Breast epithelium (tissue), 4 donors: ENCODE data around the gene MDM4. TPM values are rescaled to one million over a fixed set of nuclear protein-coding genes. Genes with fewer than 3 reads are reported as not detected.
"Not testable (repeated sequence)": the region's sequence is repeated elsewhere in the genome, so short reads cannot be mapped to it uniquely, and the experiment has no call there.

Experiments
- DNase-seq, 2 donors: peaks; one replicate each; pipeline ENCODE4 v3.0.0-alpha.2; 2019; ENCODE audit warnings: low spot score in 2 of 2
- H3K27ac ChIP-seq, 2 donors: fragments of 200-600 bp; sonication (generic) in 1 of 2; one replicate each; pipeline ENCODE4 v1.5.1; 2016 to 2019; ENCODE audit warnings: mild to moderate bottlenecking in 1 of 2
- H3K27me3 ChIP-seq, 2 donors: fragments of 200-600 bp; sonication (generic) in 1 of 2; one replicate each; pipeline versions ENCODE4 v1.5.1 to v1.6.0; 2017 to 2019; ENCODE audit warnings: control low read depth in 1 of 2, mild to moderate bottlenecking in 1 of 2
- H3K36me3 ChIP-seq: fragments of 200-600 bp; one replicate; pipeline ENCODE4 v1.5.1; 2019
- H3K4me1 ChIP-seq, 2 donors: fragments of 200-600 bp; sonication (generic); one replicate each; pipeline ENCODE4 v1.5.1; 2016 to 2019; ENCODE audit warnings: control low read depth in 1 of 2
- H3K4me3 ChIP-seq, 3 donors: fragments of 200-600 bp; sonication (generic); 1 replicate in 2 of 3; 2 replicates in 1 of 3; pipeline ENCODE4 v1.5.1; 2016 to 2019; ENCODE audit warnings: mild to moderate bottlenecking in 3 of 3, moderate library complexity in 2 of 3
- H3K9me3 ChIP-seq, 2 donors: fragments of 200-600 bp; sonication (generic) in 1 of 2; one replicate each; pipeline ENCODE4 v1.5.1; 2016 to 2019; ENCODE audit warnings: control low read depth in 1 of 2
- CTCF ChIP-seq, 3 donors: fragments of 450-650 bp; IDR thresholded peaks; one replicate each; pipeline ENCODE4 v1.5.1; 2016 to 2017; ENCODE audit warnings: antibody characterized with exemption in 3 of 3, mild to moderate bottlenecking in 3 of 3, moderate library complexity in 3 of 3
- POLR2A ChIP-seq: fragments of 450-650 bp; IDR thresholded peaks from one replicate; pipeline ENCODE4 v1.6.1; 2016; ENCODE audit warnings: antibody characterized with exemption, mild to moderate bottlenecking, moderate library complexity
- POLR2AphosphoS5 ChIP-seq, 3 donors: sonication (generic); formaldehyde crosslinking; IDR thresholded peaks; one replicate each; pipeline ENCODE4 v1.6.1; 2017; ENCODE audit warnings: antibody characterized with exemption in 3 of 3
- intact Hi-C: fragments of 100-400 bp; cut with DNase I; formaldehyde crosslinking; loops from one replicate; pipeline ENCODE4 v1.15.1; 2023; ENCODE audit warnings: low total_unique reads
- total RNA-seq, 3 donors: library from RNA; depleted of rRNA; stranded (reverse); fragments of >200 nt; gene quantifications; one replicate each; pipeline ENCODE4 v1.1.0, GENCODE V29; 2016

The MDM4 gene
- total RNA-seq, 3 donors from 2014 or later, result 63.5 to 128 (median 103) TPM

GRCh38 chr1:204480515-204480914, 35.7 kb upstream of the MDM4 start:
- no peak for TF ChIP-seq POLR2A
- TF ChIP-seq CTCF (IDR thresholded peaks at IDR 0.05), result no peak
- TF ChIP-seq POLR2AphosphoS5 (IDR thresholded peaks at IDR 0.05), result no peak
- no peaks in the 10 kb centered on the region for H3K36me3 ChIP-seq
- H3K4me1 ChIP-seq, result peaks cover 14 to 30% of the 10 kb centered on the region in 2 donors
- H3K27ac ChIP-seq, result peak overlapping the region; percentile 81 to 85
- no peaks in the 10 kb centered on the region for H3K9me3 ChIP-seq
- DNase-seq, result no peak
- H3K4me3 ChIP-seq, result no peak overlapping the region
- no peaks in the 10 kb centered on the region for H3K27me3 ChIP-seq
- intact Hi-C loops, result no loop called here

GRCh38 chr1:204483791-204484190, 32.4 kb upstream of the MDM4 start:
- intact Hi-C loops, result no loop called here
- Histone ChIP-seq H3K4me3 (no peak overlapping the region), H3K27me3 (no peaks in the 10 kb centered on the region), H3K9me3 (no peaks in the 10 kb centered on the region), H3K4me1 (peaks cover 6 to 18% of the 10 kb centered on the region in 2 donors), H3K27ac (peak overlapping the region in 1 of 2 donors; percentile 45), H3K36me3 (no peaks in the 10 kb centered on the region)
- no peak for DNase-seq
- TF ChIP-seq POLR2A (no peak), POLR2AphosphoS5 (IDR thresholded peaks at IDR 0.05) (peak in 1 of 3 donors; percentile 28)

GRCh38 chr1:204486513-204487255, 29.5 kb upstream of the MDM4 start:
- H3K9me3 ChIP-seq, H3K27me3 ChIP-seq, intact Hi-C loops, H3K36me3 ChIP-seq, H3K27ac ChIP-seq, DNase-seq, H3K4me1 ChIP-seq, H3K4me3 ChIP-seq: not testable (repeated sequence)

GRCh38 chr1:204487256-204487615, 29.0 kb upstream of the MDM4 start:
- intact Hi-C loops, result no loop called here

GRCh38 chr1:204491655-204492054, 24.6 kb upstream of the MDM4 start:
- Histone ChIP-seq H3K9me3 (no peaks in the 10 kb centered on the region), H3K36me3 (no peaks in the 10 kb centered on the region), H3K4me1 (peaks cover 7 to 12% of the 10 kb centered on the region in 2 donors), H3K27me3 (no peaks in the 10 kb centered on the region), H3K27ac (peak overlapping the region; percentile 86 to 93), H3K4me3 (peak overlapping the region in 1 of 3 donors; percentile 3)
- intact Hi-C loops, result loop anchor here (5.0 kb wide), 1 partner anchor 59 kb away; no protein-coding TSS in a partner anchor
- no peak for DNase-seq
- TF ChIP-seq POLR2AphosphoS5 (IDR thresholded peaks at IDR 0.05) (no peak), POLR2A (no peak), CTCF (IDR thresholded peaks at IDR 0.05) (no peak)

More at GRCh38 chr1:204487256-204487615, 29.0 kb upstream of the MDM4 start:
- H3K4me3 ChIP-seq, result no peak overlapping the region
- H3K36me3 ChIP-seq, result no peaks in the 10 kb centered on the region
- H3K4me1 ChIP-seq, result peaks cover 0 to 4% of the 10 kb centered on the region in 2 donors
- no peaks in the 10 kb centered on the region for H3K27me3 ChIP-seq
- no peak for TF ChIP-seq POLR2A
- no peak for TF ChIP-seq POLR2AphosphoS5 (IDR thresholded peaks at IDR 0.05)
- no peak for TF ChIP-seq CTCF (IDR thresholded peaks at IDR 0.05)
- no peak overlapping the region for H3K27ac ChIP-seq
- no peaks in the 10 kb centered on the region for H3K9me3 ChIP-seq
- DNase-seq, result no peak
